ENCODE data around the gene KATNB1. TPM values are rescaled to one million over a fixed set of nuclear protein-coding genes. Genes with fewer than 3 reads are reported as not detected.

Gene KATNB1
- polyA plus RNA-seq, 1 donor: 16.2 TPM

DNA sequence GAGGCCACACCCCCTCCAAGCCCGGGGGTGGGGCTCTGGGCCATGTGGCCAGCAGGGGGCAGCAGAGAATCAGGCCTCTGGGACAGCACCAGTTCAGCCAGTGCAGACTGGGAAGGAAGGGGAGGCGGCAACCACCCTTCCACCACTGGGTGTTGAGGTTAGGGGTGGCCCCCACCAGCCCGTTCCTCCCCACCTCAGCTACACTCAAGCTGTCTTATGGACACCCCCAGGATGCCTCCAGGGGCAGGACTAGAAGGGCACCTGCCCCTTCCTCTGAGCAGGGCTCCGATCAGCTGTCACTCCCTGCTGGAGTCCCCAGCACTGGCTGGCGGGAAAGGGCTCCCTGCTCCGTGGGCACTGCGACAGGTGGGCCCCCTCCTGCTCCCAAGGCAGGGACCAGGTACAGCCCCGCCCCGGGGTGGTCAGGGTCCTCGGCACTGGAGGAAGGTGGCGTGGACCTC is 21.8 kb downstream of the KATNB1 start:
- peaks cover 15% of the 10 kb centered on the region for H3K4me1 ChIP-seq (ENCODE audit: control insufficient read depth, insufficient read depth, low read length)
- peaks cover 68% of the 10 kb centered on the region for H3K36me3 ChIP-seq (ENCODE audit: control insufficient read depth, insufficient read depth, low read length)
- H3K9me3 ChIP-seq (ENCODE audit: control insufficient read depth, low read depth, low read length): peaks cover 4% of the 10 kb centered on the region
- DNase-seq: peak; percentile 64 to 72
- WGBS (ENCODE audit: insufficient coverage, low lambda C conversion rate): no CpG with 5 or more reads among the region's 11 CpGs
- peak overlapping the region; percentile 25 for H3K27ac ChIP-seq (ENCODE audit: low read length)
- H3K27me3 ChIP-seq (ENCODE audit: control insufficient read depth, insufficient read depth, low read length): no peaks in the 10 kb centered on the region
- H3K4me3 ChIP-seq (ENCODE audit: low read length): no peak overlapping the region

- peaks cover 4% of the 10 kb centered on the region for H3K9me3 ChIP-seq (ENCODE audit: control insufficient read depth, low read depth, low read length)
- H3K4me3 ChIP-seq (ENCODE audit: low read length): no peak overlapping the region
- peak overlapping the region; percentile 10 for H3K27ac ChIP-seq (ENCODE audit: low read length)
- no CpG with 5 or more reads among the region's 7 CpGs for WGBS (ENCODE audit: insufficient coverage, low lambda C conversion rate)
- H3K36me3 ChIP-seq (ENCODE audit: control insufficient read depth, insufficient read depth, low read length): peaks cover 73% of the 10 kb centered on the region
- DNase-seq: no peak
- no peaks in the 10 kb centered on the region for H3K27me3 ChIP-seq (ENCODE audit: control insufficient read depth, insufficient read depth, low read length)
- H3K4me1 ChIP-seq (ENCODE audit: control insufficient read depth, insufficient read depth, low read length): peaks cover 15% of the 10 kb centered on the region
Observed at GRCh38 chr16:57757883-57758282, 22.3 kb downstream of the KATNB1 start.

- Histone ChIP-seq H3K9me3 (ENCODE audit: control insufficient read depth, low read depth, low read length) (no peaks in the 10 kb centered on the region), H3K4me3 (ENCODE audit: low read length) (no peak overlapping the region), H3K27me3 (ENCODE audit: control insufficient read depth, insufficient read depth, low read length) (no peaks in the 10 kb centered on the region), H3K4me1 (ENCODE audit: control insufficient read depth, insufficient read depth, low read length) (peaks cover 15% of the 10 kb centered on the region), H3K36me3 (ENCODE audit: control insufficient read depth, insufficient read depth, low read length) (peaks cover 73% of the 10 kb centered on the region), H3K27ac (ENCODE audit: low read length) (no peak overlapping the region)
- 100% methylated on average over 1 of the region's 33 CpGs for WGBS (ENCODE audit: insufficient coverage, low lambda C conversion rate)
- DNase-seq: no peak
Observed at GRCh38 chr16:57758331-57759117, 23.0 kb downstream of the KATNB1 start.

DNA sequence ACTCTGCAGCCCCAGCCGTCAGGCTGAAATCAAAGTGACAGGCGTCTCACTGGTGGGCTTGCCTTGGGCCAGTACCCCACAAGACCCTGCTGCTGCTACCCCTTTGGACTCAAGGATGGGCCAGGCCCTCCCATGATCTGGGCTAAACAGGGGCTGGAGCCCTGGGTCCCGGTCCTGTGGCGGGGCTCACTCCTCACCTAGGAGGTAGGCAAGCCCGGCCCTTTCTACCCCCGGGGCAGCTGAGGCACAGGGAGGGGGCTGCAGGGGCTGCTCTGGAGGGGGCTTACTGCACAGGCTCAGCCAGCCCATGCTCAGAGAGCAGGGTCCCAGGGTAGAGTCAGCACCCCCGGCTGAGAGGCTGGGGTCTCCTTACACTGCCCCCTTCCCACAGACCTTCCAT is 23.6 kb downstream of the KATNB1 start:
- peaks cover 15% of the 10 kb centered on the region for H3K4me1 ChIP-seq (ENCODE audit: control insufficient read depth, insufficient read depth, low read length)
- H3K36me3 ChIP-seq (ENCODE audit: control insufficient read depth, insufficient read depth, low read length): peaks cover 70% of the 10 kb centered on the region
- no peak for DNase-seq
- no CpG with 5 or more reads among the region's 7 CpGs for WGBS (ENCODE audit: insufficient coverage, low lambda C conversion rate)
- H3K9me3 ChIP-seq (ENCODE audit: control insufficient read depth, low read depth, low read length): no peaks in the 10 kb centered on the region
- H3K27me3 ChIP-seq (ENCODE audit: control insufficient read depth, insufficient read depth, low read length): no peaks in the 10 kb centered on the region
- H3K4me3 ChIP-seq (ENCODE audit: low read length): no peak overlapping the region
- no peak overlapping the region for H3K27ac ChIP-seq (ENCODE audit: low read length)

DNA sequence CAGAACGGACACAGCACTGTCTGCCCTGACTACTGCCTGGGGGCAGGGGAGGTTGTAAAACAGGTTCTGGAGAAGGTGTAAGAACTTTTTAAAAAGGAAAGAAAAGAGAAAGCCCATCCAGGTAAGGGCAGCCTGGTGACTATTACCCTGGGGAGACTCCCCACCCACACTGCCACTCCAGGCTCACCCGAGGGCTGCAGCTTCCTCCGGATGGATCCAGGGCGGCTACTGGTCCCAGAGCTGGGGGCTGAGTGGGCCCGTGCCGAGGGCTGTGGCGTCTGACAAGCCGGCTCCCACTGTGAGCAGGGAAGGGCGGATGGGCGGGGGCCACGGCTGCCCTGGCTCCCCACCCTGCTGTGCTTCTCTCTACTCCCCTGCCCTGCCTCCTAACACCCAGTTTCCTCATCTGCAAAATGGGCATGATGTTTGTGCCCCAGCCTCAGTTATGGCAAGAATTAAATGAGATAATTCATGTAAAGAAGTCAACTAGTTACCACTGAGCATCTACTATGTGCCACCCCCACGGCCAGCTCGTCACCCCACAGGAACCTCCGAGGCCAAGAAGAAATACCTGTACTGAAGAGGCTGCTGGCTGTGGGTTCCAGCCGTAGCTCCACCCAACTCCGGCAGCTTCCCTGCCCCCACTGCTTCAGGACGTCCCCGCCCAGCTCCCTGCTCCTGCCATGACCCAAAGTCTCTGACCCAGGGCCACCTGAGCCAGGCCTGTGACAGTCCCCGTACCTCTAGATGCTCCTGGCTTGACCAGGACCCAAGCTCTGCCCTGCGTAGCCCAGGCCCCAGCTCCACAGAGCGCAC is 24.2 kb downstream of the KATNB1 start:
- no peak for DNase-seq
- H3K36me3 ChIP-seq (ENCODE audit: control insufficient read depth, insufficient read depth, low read length): peaks cover 72% of the 10 kb centered on the region
- H3K4me3 ChIP-seq (ENCODE audit: low read length): no peak overlapping the region
- no peak overlapping the region for H3K27ac ChIP-seq (ENCODE audit: low read length)
- H3K27me3 ChIP-seq (ENCODE audit: control insufficient read depth, insufficient read depth, low read length): no peaks in the 10 kb centered on the region
- peaks cover 15% of the 10 kb centered on the region for H3K4me1 ChIP-seq (ENCODE audit: control insufficient read depth, insufficient read depth, low read length)
- WGBS (ENCODE audit: insufficient coverage, low lambda C conversion rate): no CpG with 5 or more reads among the region's 21 CpGs
- no peaks in the 10 kb centered on the region for H3K9me3 ChIP-seq (ENCODE audit: control insufficient read depth, low read depth, low read length)

- Histone ChIP-seq H3K27ac (ENCODE audit: low read length) (no peak overlapping the region), H3K4me3 (ENCODE audit: low read length) (no peak overlapping the region), H3K4me1 (ENCODE audit: control insufficient read depth, insufficient read depth, low read length) (peaks cover 15% of the 10 kb centered on the region), H3K9me3 (ENCODE audit: control insufficient read depth, low read depth, low read length) (no peaks in the 10 kb centered on the region), H3K27me3 (ENCODE audit: control insufficient read depth, insufficient read depth, low read length) (no peaks in the 10 kb centered on the region), H3K36me3 (ENCODE audit: control insufficient read depth, insufficient read depth, low read length) (peaks cover 76% of the 10 kb centered on the region)
- WGBS (ENCODE audit: insufficient coverage, low lambda C conversion rate): no CpG with 5 or more reads among the region's 40 CpGs
- no peak for DNase-seq
Observed at GRCh38 chr16:57760357-57761160, 25.0 kb downstream of the KATNB1 start.

GRCh38 chr16:57761301-57761700 is 25.7 kb downstream of the KATNB1 start:
- Histone ChIP-seq H3K9me3 (ENCODE audit: control insufficient read depth, low read depth, low read length) (no peaks in the 10 kb centered on the region), H3K27me3 (ENCODE audit: control insufficient read depth, insufficient read depth, low read length) (no peaks in the 10 kb centered on the region), H3K4me1 (ENCODE audit: control insufficient read depth, insufficient read depth, low read length) (peaks cover 8% of the 10 kb centered on the region), H3K4me3 (ENCODE audit: low read length) (no peak overlapping the region), H3K27ac (ENCODE audit: low read length) (no peak overlapping the region), H3K36me3 (ENCODE audit: control insufficient read depth, insufficient read depth, low read length) (peaks cover 78% of the 10 kb centered on the region)
- no CpG with 5 or more reads among the region's 9 CpGs for WGBS (ENCODE audit: insufficient coverage, low lambda C conversion rate)
- DNase-seq: no peak

- Histone ChIP-seq H3K4me3 (ENCODE audit: low read length) (no peak overlapping the region), H3K9me3 (ENCODE audit: control insufficient read depth, low read depth, low read length) (no peaks in the 10 kb centered on the region), H3K4me1 (ENCODE audit: control insufficient read depth, insufficient read depth, low read length) (peaks cover 2% of the 10 kb centered on the region), H3K27ac (ENCODE audit: low read length) (no peak overlapping the region), H3K27me3 (ENCODE audit: control insufficient read depth, insufficient read depth, low read length) (no peaks in the 10 kb centered on the region), H3K36me3 (ENCODE audit: control insufficient read depth, insufficient read depth, low read length) (peaks cover 81% of the 10 kb centered on the region)
- no CpG with 5 or more reads among the region's 12 CpGs for WGBS (ENCODE audit: insufficient coverage, low lambda C conversion rate)
- DNase-seq: no peak
Observed at GRCh38 chr16:57761957-57762356, 26.4 kb downstream of the KATNB1 start.

- Histone ChIP-seq H3K4me1 (ENCODE audit: control insufficient read depth, insufficient read depth, low read length) (no peaks in the 10 kb centered on the region), H3K36me3 (ENCODE audit: control insufficient read depth, insufficient read depth, low read length) (peaks cover 82% of the 10 kb centered on the region), H3K27ac (ENCODE audit: low read length) (no peak overlapping the region), H3K27me3 (ENCODE audit: control insufficient read depth, insufficient read depth, low read length) (no peaks in the 10 kb centered on the region), H3K4me3 (ENCODE audit: low read length) (no peak overlapping the region), H3K9me3 (ENCODE audit: control insufficient read depth, low read depth, low read length) (no peaks in the 10 kb centered on the region)
- DNase-seq: no peak
- WGBS (ENCODE audit: insufficient coverage, low lambda C conversion rate): no CpG with 5 or more reads among the region's 15 CpGs
Observed at GRCh38 chr16:57762365-57763040, 26.9 kb downstream of the KATNB1 start.
